HepG2 (cell line): Measurements from ENCODE around the gene TFG. TPM values are rescaled to one million over a fixed set of nuclear protein-coding genes. Genes with fewer than 3 reads are reported as not detected.

Source experiments
- ATAC-seq: fragments of 200-7000 bp; cut with Tn5 transposase; 3 replicates; pipeline ENCODE4 v1.9.1; 2020; ENCODE audit warnings: mild to moderate bottlenecking, moderate library complexity
- BruUV-seq: library from RNA; stranded (reverse); fragments of 400-500 nt; replicated peaks from 2 replicates; lab custom pipeline; 2021; lab: Mats Ljungman, UMichigan
- CTCF ChIA-PET: fragments of 300-600 bp; formaldehyde crosslinking; extraction: SDS; loops from one replicate; lab custom pipeline; 2021; ENCODE audit warnings: low total read pairs, inconsistent platforms, low intra/inter-chr PET ratio; lab: Yijun Ruan, JAX
- POLR2A ChIA-PET: fragments of 350-600 bp; sonication (Branson Sonifier 250); formaldehyde crosslinking; loops from one replicate; lab custom pipeline; 2020; ENCODE audit warnings: antibody characterized with exemption, inconsistent platforms; lab: Yijun Ruan, JAX
- DNase-seq: peaks from one replicate; pipeline ENCODE4 v3.0.0-alpha.2; 2015; ENCODE audit warnings: low spot score
- FAIRE-seq: peaks from 3 replicates; lab custom pipeline; 2011; peaks lifted over from hg19 to GRCh38; lab: Jason Lieb, UNC
- H2AFZ ChIP-seq: one replicate; pipeline ENCODE4 v1.6.1; 2011; ENCODE audit warnings: low read length, inconsistent platforms
- H3K27ac ChIP-seq: fragments of 300-600 bp; 3 replicates; pipeline ENCODE4 v1.8.0; 2011; ENCODE audit warnings: mixed run types, mild to moderate bottlenecking, mixed read lengths, low read length, inconsistent platforms; ENCODE audit not compliant: insufficient read depth; ENCODE audit errors: extremely low read length
- H3K27me3 ChIP-seq, 2 experiments: fragments of 200-600 bp in 1 of 2; 2 replicates in 1 of 2; 3 replicates in 1 of 2; pipeline versions ENCODE4 v1.6.0 to v1.8.0; 2011; ENCODE audit warnings: low read length in 2 of 2, mild to moderate bottlenecking in 2 of 2, moderate library complexity in 2 of 2, inconsistent platforms in 1 of 2; ENCODE audit not compliant: insufficient read depth in 2 of 2, control insufficient read depth in 1 of 2
- H3K36me3 ChIP-seq, 2 experiments: fragments of 200-600 bp in 1 of 2; replicated peaks in 1 of 2; 2 replicates in 1 of 2; 3 replicates in 1 of 2; pipeline versions ENCODE4 v1.5.1 to v1.8.0; 2011; ENCODE audit warnings: low read length in 2 of 2, inconsistent platforms in 1 of 2; ENCODE audit not compliant: insufficient read depth in 2 of 2, control insufficient read depth in 1 of 2
- H3K4me1 ChIP-seq: 2 replicates; pipeline ENCODE4 v1.5.1; 2012; ENCODE audit warnings: low read length, inconsistent platforms; ENCODE audit not compliant: insufficient read depth
- H3K4me2 ChIP-seq: 2 replicates; pipeline ENCODE4 v1.6.0; 2011; ENCODE audit warnings: low read depth, low read length, inconsistent platforms
- H3K4me3 ChIP-seq, 3 experiments: fragments of 200-600 bp in 1 of 3; sonication (generic), shearing (Covaris generic) in 1 of 3; replicated peaks in 1 of 3; 2 replicates each; pipeline ENCODE4 v1.5.1; 2011 to 2016; ENCODE audit warnings: low read length in 3 of 3, inconsistent platforms in 2 of 3, low read depth in 2 of 3, mild to moderate bottlenecking in 2 of 3, control low read depth in 1 of 3, mixed read lengths in 1 of 3; ENCODE audit not compliant: insufficient read depth in 1 of 3
- H3K79me2 ChIP-seq: one replicate; pipeline ENCODE4 v1.6.1; 2011; ENCODE audit warnings: low read length, inconsistent platforms; ENCODE audit not compliant: insufficient read depth
- H3K9ac ChIP-seq: 2 replicates; pipeline ENCODE4 v1.6.0; 2011; ENCODE audit warnings: mild to moderate bottlenecking, low read depth, low read length, inconsistent platforms; ENCODE audit not compliant: insufficient read depth
- H3K9me3 ChIP-seq: 2 replicates; pipeline ENCODE4 v1.5.1; 2012; ENCODE audit warnings: mild to moderate bottlenecking, low read length
- H4K20me1 ChIP-seq: 2 replicates; pipeline ENCODE4 v1.6.0; 2011; ENCODE audit warnings: inconsistent platforms, mild to moderate bottlenecking, low read length, moderate library complexity; ENCODE audit not compliant: insufficient read depth
- KDM4B ChIP-seq: sonication (generic); formaldehyde crosslinking; IDR thresholded peaks from 2 replicates; pipeline ENCODE4 v1.4.0; 2020; ENCODE audit warnings: missing genetic modification reagents
- KDM5B ChIP-seq: sonication (generic); formaldehyde crosslinking; IDR thresholded peaks from 2 replicates; pipeline ENCODE4 v1.4.0; 2020; ENCODE audit warnings: missing genetic modification reagents, mild to moderate bottlenecking, borderline replicate concordance
- TRIM24 ChIP-seq: sonication (generic); formaldehyde crosslinking; IDR thresholded peaks from 2 replicates; pipeline ENCODE4 v1.8.0; 2022; ENCODE audit warnings: mild to moderate bottlenecking, missing genetic modification reagents
- ZBTB1 ChIP-seq: sonication (generic); formaldehyde crosslinking; IDR thresholded peaks from 2 replicates; pipeline ENCODE4 v1.4.0; 2020; ENCODE audit warnings: missing genetic modification reagents, borderline replicate concordance
- ZNF138 ChIP-seq: sonication (generic); formaldehyde crosslinking; IDR thresholded peaks from 2 replicates; pipeline ENCODE4 v1.5.0; 2020; ENCODE audit warnings: mild to moderate bottlenecking, low read depth, missing genetic modification reagents
- ZNF619 ChIP-seq: sonication (generic); formaldehyde crosslinking; IDR thresholded peaks from 2 replicates; pipeline ENCODE4 v1.4.0; 2020; ENCODE audit warnings: mild to moderate bottlenecking, missing genetic modification reagents
- ZNF747 ChIP-seq: sonication (generic); formaldehyde crosslinking; IDR thresholded peaks from 2 replicates; pipeline ENCODE4 v1.8.1; 2023; ENCODE audit warnings: missing genetic modification reagents, mild to moderate bottlenecking, borderline replicate concordance
- ZNF777 ChIP-seq: sonication (generic); formaldehyde crosslinking; IDR thresholded peaks from 2 replicates; pipeline ENCODE4 v1.4.0; 2020; ENCODE audit warnings: missing genetic modification reagents
- WGBS: methylation state at CpG from one replicate; pipeline ENCODE4 v1.1.6; 2017; ENCODE audit warnings: low lambda C conversion rate; 5-methylcytosine and 5-hydroxymethylcytosine counted together
- in situ Hi-C: cut with HindIII; loops from 2 replicates; pipeline ENCODE4 v1.10.0; 2017; ENCODE audit warnings: low pct_unique_long_range_greater_than_20kb; ENCODE audit not compliant: extremely low pct_ligation_motif_present
- intact Hi-C: fragments of 100-400 bp; cut with micrococcal nuclease; formaldehyde crosslinking; loops from one replicate; pipeline ENCODE4 v1.10.0; 2022; ENCODE audit not compliant: unreplicated experiment
- polyA plus RNA-seq, 8 experiments: library from polyadenylated mRNA; depleted of rRNA in 3 of 8; stranded (reverse) in 7 of 8; unstranded in 1 of 8; fragments of >200 nt; fragmentation: Illumina TruSeq in 4 of 8; extraction: Trizol in 4 of 8; gene quantifications; 2 replicates each; pipeline versions ENCODE4 v1.2.1 to v1.2.3, GENCODE V29; 2011 to 2016; ENCODE audit warnings: low read depth in 4 of 8, missing spikeins in 1 of 8, mixed read lengths in 1 of 8; ENCODE audit not compliant: insufficient read depth in 1 of 8
- total RNA-seq, 5 experiments: library from RNA; depleted of rRNA; stranded (reverse); fragments of >200 nt; fragmentation: Illumina TruSeq; extraction: Trizol; gene quantifications; 2 replicates each; pipeline ENCODE4 v1.2.3, GENCODE V29; 2016; ENCODE audit warnings: low read depth in 1 of 5
- TF ChIP-seq, protein P1 (sequence below): sonication (generic); formaldehyde crosslinking; IDR thresholded peaks from 2 replicates; pipeline ENCODE4 v1.5.0; 2020; ENCODE audit warnings: missing genetic modification reagents
- TF ChIP-seq, protein P2 (sequence below): sonication (generic); formaldehyde crosslinking; IDR thresholded peaks from 2 replicates; pipeline ENCODE4 v1.8.1; 2023; ENCODE audit warnings: mild to moderate bottlenecking, moderate library complexity, missing genetic modification reagents
- TF ChIP-seq, protein P3 (sequence below): sonication (generic); formaldehyde crosslinking; IDR thresholded peaks from 2 replicates; pipeline ENCODE4 v1.5.0; 2020; ENCODE audit warnings: missing genetic modification reagents
- TF ChIP-seq, protein P4 (sequence below): sonication (generic); formaldehyde crosslinking; IDR thresholded peaks from 2 replicates; pipeline ENCODE4 v1.5.1; 2020; ENCODE audit warnings: mild to moderate bottlenecking, missing genetic modification reagents

Gene TFG
- total and polyA plus RNA-seq, 2 of the 13 experiments (the other 11 are each of a cell fraction or from before 2014, with no cell fraction given), result 53.6 to 71.7 TPM

DNA sequence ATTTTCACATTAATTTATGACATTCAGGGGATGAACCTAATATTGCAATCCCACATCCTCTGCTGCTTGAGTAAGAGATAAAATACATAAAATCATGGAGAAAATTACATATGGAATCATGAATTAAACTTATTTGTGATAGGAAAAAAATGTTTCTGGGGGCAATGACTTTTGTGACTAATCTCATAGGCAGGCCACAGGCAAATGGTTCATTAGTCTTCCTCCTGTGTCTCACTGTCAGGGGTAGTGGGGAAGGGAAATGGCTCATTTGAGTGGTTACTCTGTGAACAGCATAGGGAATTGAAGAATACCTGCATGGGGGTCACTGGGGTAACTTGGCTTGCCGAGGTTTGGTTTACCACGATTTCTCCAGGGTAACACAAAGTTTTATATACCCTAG lies 72.0 kb downstream of the TFG start:
- Histone ChIP-seq H3K4me1 (no peaks in the 10 kb centered on the region), H3K9ac (no peak overlapping the region), H3K9me3 (0 out of 2 replicates have a peak, but pooled peaks cover 4% of the 10 kb centered on the region), H3K27ac (no peak overlapping the region), H2AFZ (no peak overlapping the region), H3K4me3 (no peak overlapping the region), H3K79me2 (no peaks in the 10 kb centered on the region), H3K27me3 (no peaks in the 10 kb centered on the region), H3K4me2 (no peak overlapping the region), H4K20me1 (no peaks in the 10 kb centered on the region), H3K36me3 (no peaks in the 10 kb centered on the region)
- TF ChIP-seq ZBTB1 (CRISPR knock-in tag), result no peak
- TF ChIP-seq, protein P1, sequence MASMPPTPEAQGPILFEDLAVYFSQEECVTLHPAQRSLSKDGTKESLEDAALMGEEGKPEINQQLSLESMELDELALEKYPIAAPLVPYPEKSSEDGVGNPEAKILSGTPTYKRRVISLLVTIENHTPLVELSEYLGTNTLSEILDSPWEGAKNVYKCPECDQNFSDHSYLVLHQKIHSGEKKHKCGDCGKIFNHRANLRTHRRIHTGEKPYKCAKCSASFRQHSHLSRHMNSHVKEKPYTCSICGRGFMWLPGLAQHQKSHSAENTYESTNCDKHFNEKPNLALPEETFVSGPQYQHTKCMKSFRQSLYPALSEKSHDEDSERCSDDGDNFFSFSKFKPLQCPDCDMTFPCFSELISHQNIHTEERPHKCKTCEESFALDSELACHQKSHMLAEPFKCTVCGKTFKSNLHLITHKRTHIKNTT, result no peak
- TF ChIP-seq, protein P2, sequence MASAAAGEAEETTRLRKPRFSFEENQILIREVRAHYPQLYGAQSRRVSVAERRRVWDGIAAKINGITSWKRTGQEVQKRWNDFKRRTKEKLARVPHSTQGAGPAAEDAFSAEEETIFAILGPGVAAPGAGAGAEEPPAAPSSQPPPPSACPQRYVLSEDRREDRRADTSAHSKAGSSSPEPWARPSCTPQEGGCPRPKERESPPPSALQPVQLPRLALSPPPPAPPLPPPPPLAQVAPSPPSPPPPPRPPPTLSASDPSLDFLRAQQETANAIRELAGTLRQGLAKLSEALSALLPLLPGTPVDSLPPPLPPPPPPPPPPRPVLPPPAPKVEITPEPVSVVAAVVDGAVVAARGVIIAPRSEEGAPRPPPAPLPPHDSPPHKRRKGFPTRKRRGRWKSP (CRISPR knock-in tag), result no peak
- no peak for TF ChIP-seq ZNF777
- CTCF ChIA-PET, result no interaction called here
- intact Hi-C loops, result no loop called here
- no TSS peak for BruUV-seq
- ATAC-seq, result no peak
- in situ Hi-C loops, result no loop called here
- no peak for DNase-seq
- WGBS, result 6% methylated on average over 2 of the region's 2 CpGs
- POLR2A ChIA-PET, result no interaction called here
- FAIRE-seq, result no peak

DNA sequence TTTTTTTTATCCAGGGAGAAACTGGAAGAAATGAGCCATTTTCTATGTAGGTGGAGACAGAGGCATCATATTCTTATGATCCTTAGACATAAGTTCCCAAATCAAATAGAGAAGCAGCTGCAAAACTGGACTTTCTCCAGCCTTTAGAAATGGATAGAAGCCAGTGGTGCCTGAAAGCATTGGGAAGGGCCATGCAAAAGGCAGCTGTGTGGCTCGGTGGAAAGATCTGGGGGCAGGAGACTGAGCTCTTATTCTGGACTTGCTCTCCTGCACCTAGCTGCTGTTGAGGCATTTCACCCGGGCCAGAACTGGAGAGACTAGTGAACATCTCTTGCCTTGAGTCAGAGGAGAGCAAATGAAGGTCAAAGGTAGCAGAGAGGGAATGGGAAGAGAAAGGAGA lies 73.1 kb downstream of the TFG start:
- H3K4me1 ChIP-seq, result no peaks in the 10 kb centered on the region
- no peak overlapping the region for H2AFZ ChIP-seq
- no peak overlapping the region for H3K9ac ChIP-seq
- CTCF ChIA-PET, result no interaction called here
- FAIRE-seq (no peak), ATAC-seq (no peak), DNase-seq (no peak)
- H3K36me3 ChIP-seq, result no peaks in the 10 kb centered on the region
- intact Hi-C loops (no loop called here), in situ Hi-C loops (no loop called here)
- H3K4me3 ChIP-seq, result no peak overlapping the region
- POLR2A ChIA-PET, result no interaction called here
- no peak overlapping the region for H3K4me2 ChIP-seq
- no peaks in the 10 kb centered on the region for H4K20me1 ChIP-seq
- no peak overlapping the region for H3K27ac ChIP-seq
- BruUV-seq, result no TSS peak
- no peaks in the 10 kb centered on the region for H3K27me3 ChIP-seq
- 1% methylated on average over 2 of the region's 2 CpGs for WGBS
- H3K79me2 ChIP-seq, result no peaks in the 10 kb centered on the region
- H3K9me3 ChIP-seq, result 0 out of 2 replicates have a peak, but pooled peaks cover 4% of the 10 kb centered on the region
- TF ChIP-seq ZNF619 (CRISPR knock-in tag) (no peak), KDM4B (CRISPR knock-in tag) (no peak), TRIM24 (CRISPR knock-in tag) (no peak), ZNF138 (CRISPR knock-in tag) (no peak), KDM5B (no peak), ZNF747 (CRISPR knock-in tag) (no peak)
- TF ChIP-seq, protein P3, sequence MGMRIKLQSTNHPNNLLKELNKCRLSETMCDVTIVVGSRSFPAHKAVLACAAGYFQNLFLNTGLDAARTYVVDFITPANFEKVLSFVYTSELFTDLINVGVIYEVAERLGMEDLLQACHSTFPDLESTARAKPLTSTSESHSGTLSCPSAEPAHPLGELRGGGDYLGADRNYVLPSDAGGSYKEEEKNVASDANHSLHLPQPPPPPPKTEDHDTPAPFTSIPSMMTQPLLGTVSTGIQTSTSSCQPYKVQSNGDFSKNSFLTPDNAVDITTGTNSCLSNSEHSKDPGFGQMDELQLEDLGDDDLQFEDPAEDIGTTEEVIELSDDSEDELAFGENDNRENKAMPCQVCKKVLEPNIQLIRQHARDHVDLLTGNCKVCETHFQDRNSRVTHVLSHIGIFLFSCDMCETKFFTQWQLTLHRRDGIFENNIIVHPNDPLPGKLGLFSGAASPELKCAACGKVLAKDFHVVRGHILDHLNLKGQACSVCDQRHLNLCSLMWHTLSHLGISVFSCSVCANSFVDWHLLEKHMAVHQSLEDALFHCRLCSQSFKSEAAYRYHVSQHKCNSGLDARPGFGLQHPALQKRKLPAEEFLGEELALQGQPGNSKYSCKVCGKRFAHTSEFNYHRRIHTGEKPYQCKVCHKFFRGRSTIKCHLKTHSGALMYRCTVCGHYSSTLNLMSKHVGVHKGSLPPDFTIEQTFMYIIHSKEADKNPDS (CRISPR knock-in tag), result no peak
- TF ChIP-seq, protein P4, sequence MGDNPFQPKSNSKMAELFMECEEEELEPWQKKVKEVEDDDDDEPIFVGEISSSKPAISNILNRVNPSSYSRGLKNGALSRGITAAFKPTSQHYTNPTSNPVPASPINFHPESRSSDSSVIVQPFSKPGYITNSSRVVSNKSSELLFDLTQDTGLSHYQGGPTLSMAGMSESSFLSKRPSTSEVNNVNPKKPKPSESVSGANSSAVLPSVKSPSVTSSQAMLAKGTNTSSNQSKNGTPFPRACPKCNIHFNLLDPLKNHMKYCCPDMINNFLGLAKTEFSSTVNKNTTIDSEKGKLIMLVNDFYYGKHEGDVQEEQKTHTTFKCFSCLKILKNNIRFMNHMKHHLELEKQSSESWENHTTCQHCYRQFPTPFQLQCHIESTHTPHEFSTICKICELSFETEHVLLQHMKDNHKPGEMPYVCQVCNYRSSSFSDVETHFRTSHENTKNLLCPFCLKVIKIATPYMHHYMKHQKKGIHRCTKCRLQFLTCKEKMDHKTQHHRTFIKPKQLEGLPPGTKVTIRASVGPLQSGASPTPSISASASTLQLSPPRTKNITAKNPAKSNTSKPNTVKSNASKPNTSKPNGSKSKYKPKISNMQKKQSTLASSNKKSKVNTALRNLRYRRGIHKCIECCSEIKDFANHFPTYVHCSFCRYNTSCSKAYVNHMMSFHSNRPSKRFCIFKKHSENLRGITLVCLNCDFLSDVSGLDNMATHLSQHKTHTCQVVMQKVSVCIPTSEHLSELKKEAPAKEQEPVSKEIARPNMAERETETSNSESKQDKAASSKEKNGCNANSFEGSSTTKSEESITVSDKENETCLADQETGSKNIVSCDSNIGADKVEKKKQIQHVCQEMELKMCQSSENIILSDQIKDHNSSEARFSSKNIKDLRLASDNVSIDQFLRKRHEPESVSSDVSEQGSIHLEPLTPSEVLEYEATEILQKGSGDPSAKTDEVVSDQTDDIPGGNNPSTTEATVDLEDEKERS, result no peak
